ENCODE measurements around the gene BCL10. TPM values are rescaled to one million over a fixed set of nuclear protein-coding genes. Genes with fewer than 3 reads are reported as not detected.

The BCL10 gene
- total RNA-seq, 1 experiment from 2014 or later = 29.9 TPM

DNA sequence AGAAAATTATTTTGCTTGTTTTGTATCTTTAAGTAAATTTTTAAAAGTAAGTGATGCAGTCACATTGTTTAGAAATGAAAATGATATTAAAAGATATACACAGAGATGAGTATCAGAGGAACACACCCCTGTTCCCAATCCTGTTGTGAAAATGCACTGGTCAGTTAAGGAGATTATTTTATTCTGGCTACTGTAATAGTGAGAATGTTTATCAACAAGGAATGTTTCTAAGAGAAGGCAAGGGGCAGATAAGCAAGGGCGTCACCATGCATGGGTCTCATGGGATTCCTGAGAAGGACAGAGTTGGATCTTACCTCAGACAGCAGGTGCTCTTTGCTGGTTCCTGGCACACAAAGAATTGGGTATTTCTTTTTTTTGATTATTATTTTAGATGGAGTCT is 38.8 kb downstream of the BCL10 start:
- Histone ChIP-seq H3K27ac (ENCODE audit: low read length) (no peak overlapping the region), H3K79me2 (ENCODE audit: low read length) (no peaks in the 10 kb centered on the region), H3K9me3 (ENCODE audit: low read length) (no peaks in the 10 kb centered on the region), H3K9ac (ENCODE audit: low read length) (no peak overlapping the region), H2AFZ (ENCODE audit: low read length) (no peak overlapping the region), H3K9me2 (replicated peaks; ENCODE audit: low read length) (no peaks in the 10 kb centered on the region), H3K36me3 (ENCODE audit: low read depth, low read length) (no peaks in the 10 kb centered on the region), H3F3A (ENCODE audit: low read length, unreplicated experiment) (no peaks in the 10 kb centered on the region), H3K27me3 (ENCODE audit: low read length) (no peaks in the 10 kb centered on the region), H3K4me3 (ENCODE audit: low read length) (no peak overlapping the region), H3K4me1 (ENCODE audit: insufficient read depth, low read length) (0 out of 2 replicates have a peak, but pooled peaks cover 4% of the 10 kb centered on the region), H4K20me1 (ENCODE audit: low read length) (no peaks in the 10 kb centered on the region), H3K4me2 (ENCODE audit: low read length) (no peak overlapping the region)
- intact Hi-C loops (cut with micrococcal nuclease) = no loop called here
- ChIA-PET POLR2A (ENCODE audit: unreplicated experiment) (no interaction called here), CTCF (no interaction called here)
- BruUV-seq (replicated peaks) = no TSS peak
- TF ChIP-seq, protein P1, sequence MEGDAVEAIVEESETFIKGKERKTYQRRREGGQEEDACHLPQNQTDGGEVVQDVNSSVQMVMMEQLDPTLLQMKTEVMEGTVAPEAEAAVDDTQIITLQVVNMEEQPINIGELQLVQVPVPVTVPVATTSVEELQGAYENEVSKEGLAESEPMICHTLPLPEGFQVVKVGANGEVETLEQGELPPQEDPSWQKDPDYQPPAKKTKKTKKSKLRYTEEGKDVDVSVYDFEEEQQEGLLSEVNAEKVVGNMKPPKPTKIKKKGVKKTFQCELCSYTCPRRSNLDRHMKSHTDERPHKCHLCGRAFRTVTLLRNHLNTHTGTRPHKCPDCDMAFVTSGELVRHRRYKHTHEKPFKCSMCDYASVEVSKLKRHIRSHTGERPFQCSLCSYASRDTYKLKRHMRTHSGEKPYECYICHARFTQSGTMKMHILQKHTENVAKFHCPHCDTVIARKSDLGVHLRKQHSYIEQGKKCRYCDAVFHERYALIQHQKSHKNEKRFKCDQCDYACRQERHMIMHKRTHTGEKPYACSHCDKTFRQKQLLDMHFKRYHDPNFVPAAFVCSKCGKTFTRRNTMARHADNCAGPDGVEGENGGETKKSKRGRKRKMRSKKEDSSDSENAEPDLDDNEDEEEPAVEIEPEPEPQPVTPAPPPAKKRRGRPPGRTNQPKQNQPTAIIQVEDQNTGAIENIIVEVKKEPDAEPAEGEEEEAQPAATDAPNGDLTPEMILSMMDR (conservative IDR thresholded peaks at IDR 0.05; ENCODE audit: low read depth, low read length) = no peak
- TF ChIP-seq EZH2 (IDR thresholded peaks at IDR 0.05; ENCODE audit: low read length, unreplicated experiment) = no peak
- no peak for TF ChIP-seq EZH2phosphoT487 (IDR thresholded peaks at IDR 0.05; ENCODE audit: borderline replicate concordance, low read length)
- ATAC-seq (no peak), DNase-seq (no peak)

DNA sequence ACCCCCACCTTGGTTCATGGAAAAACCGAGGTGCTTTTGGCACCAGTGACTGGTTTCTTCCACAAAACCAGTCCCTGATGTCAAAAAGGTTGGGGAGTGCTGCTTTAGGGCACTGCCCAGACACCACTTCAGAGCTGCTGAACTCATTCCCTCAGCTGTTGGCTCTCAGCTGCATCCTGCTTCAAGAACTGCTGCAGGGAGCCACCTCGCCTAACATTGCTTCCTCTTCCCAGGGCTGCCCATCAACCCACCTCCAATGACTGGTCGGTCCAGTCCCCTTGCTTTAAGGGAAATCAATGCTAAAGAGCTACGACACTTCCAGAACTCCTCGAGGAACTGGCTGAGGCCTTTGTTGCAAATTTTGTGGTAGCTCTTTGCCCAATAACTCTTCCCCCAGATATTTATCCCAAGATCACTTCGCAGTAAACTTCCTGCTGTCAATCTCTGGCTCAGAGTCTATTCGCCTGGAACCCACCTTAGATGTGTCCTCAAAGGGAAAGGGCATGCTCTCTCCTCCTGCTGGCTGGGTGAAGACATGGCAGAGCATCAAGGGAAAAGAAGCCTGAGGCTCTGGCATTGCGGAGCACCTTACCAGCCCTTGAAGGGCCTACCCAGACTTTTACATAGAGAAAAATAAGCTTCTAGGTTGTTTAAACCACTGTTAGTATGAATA is 46.0 kb downstream of the BCL10 start:
- no TSS peak for BruUV-seq (replicated peaks)
- H3K27ac ChIP-seq (ENCODE audit: low read length) = no peak overlapping the region
- H3K79me2 ChIP-seq (ENCODE audit: low read length) = no peaks in the 10 kb centered on the region
- POLR2A ChIA-PET (ENCODE audit: unreplicated experiment) = no interaction called here
- no peaks in the 10 kb centered on the region for H3K9me2 ChIP-seq (replicated peaks; ENCODE audit: low read length)
- CTCF ChIA-PET = no interaction called here
- 0 out of 2 replicates have a peak overlapping the region, but pooled peaks have one; percentile 1 for H2AFZ ChIP-seq (ENCODE audit: low read length)
- TF ChIP-seq EZH2phosphoT487 (IDR thresholded peaks at IDR 0.05; ENCODE audit: borderline replicate concordance, low read length) = no peak
- TF ChIP-seq, protein P1 (conservative IDR thresholded peaks at IDR 0.05; ENCODE audit: low read depth, low read length) = peak; percentile 42
- intact Hi-C loops (cut with micrococcal nuclease) = no loop called here
- ATAC-seq (no peak), DNase-seq (peak; percentile 23)
- H3K9me3 ChIP-seq (ENCODE audit: low read length) = no peaks in the 10 kb centered on the region
- H4K20me1 ChIP-seq (ENCODE audit: low read length) = no peaks in the 10 kb centered on the region
- no peak overlapping the region for H3K4me2 ChIP-seq (ENCODE audit: low read length)
- no peak overlapping the region for H3K9ac ChIP-seq (ENCODE audit: low read length)
- H3K27me3 ChIP-seq (ENCODE audit: low read length) = no peaks in the 10 kb centered on the region
- no peak overlapping the region for H3K4me3 ChIP-seq (ENCODE audit: low read length)
- H3K36me3 ChIP-seq (ENCODE audit: low read depth, low read length) = no peaks in the 10 kb centered on the region
- H3K4me1 ChIP-seq (ENCODE audit: insufficient read depth, low read length) = peaks cover 8% of the 10 kb centered on the region
- H3F3A ChIP-seq (ENCODE audit: low read length, unreplicated experiment) = no peaks in the 10 kb centered on the region

DNA sequence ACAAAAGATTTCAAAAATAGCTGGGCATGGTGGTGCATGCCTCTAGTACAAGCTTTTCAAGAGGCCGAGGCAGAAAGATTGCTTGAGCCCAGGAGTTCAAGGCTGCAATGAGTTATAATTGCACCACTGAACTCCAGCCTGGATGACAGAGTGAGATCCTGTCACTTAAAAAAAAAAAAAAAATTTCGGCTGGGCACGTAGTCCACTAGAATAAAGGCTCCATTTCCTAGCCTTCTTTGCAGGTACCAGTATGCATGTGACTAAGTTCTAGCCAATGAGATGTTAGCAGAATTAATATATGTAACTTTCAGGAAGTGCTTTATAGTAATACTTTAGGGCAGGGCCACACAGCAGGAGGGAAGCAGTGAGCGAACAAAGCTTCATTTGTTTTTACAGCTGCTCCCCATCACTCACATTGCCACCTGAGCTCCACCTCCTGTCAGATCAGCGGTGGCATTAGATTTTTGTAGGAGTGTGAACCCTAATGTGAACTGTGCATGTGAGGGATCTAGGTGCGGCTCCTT is 46.8 kb downstream of the BCL10 start:
- Histone ChIP-seq H3K4me1 (ENCODE audit: insufficient read depth, low read length) (peaks cover 16% of the 10 kb centered on the region), H3K36me3 (ENCODE audit: low read depth, low read length) (no peaks in the 10 kb centered on the region), H2AFZ (ENCODE audit: low read length) (no peak overlapping the region), H3K4me2 (ENCODE audit: low read length) (no peak overlapping the region), H3K9me2 (replicated peaks; ENCODE audit: low read length) (no peaks in the 10 kb centered on the region), H3K9ac (ENCODE audit: low read length) (no peak overlapping the region), H3K79me2 (ENCODE audit: low read length) (no peaks in the 10 kb centered on the region), H4K20me1 (ENCODE audit: low read length) (no peaks in the 10 kb centered on the region), H3K9me3 (ENCODE audit: low read length) (no peaks in the 10 kb centered on the region), H3K27ac (ENCODE audit: low read length) (no peak overlapping the region), H3K27me3 (ENCODE audit: low read length) (no peaks in the 10 kb centered on the region), H3K4me3 (ENCODE audit: low read length) (no peak overlapping the region), H3F3A (ENCODE audit: low read length, unreplicated experiment) (no peaks in the 10 kb centered on the region)
- TF ChIP-seq EZH2 (IDR thresholded peaks at IDR 0.05; ENCODE audit: low read length, unreplicated experiment) (no peak), EZH2phosphoT487 (IDR thresholded peaks at IDR 0.05; ENCODE audit: borderline replicate concordance, low read length) (no peak)
- TF ChIP-seq, protein P1 (conservative IDR thresholded peaks at IDR 0.05; ENCODE audit: low read depth, low read length) = no peak
- intact Hi-C loops (cut with micrococcal nuclease) = no loop called here
- BruUV-seq (replicated peaks) = no TSS peak
- ChIA-PET POLR2A (ENCODE audit: unreplicated experiment) (no interaction called here), CTCF (no interaction called here)
- ATAC-seq = no peak
- DNase-seq = no peak
